ENCODE results near the gene STRN4. TPM values are rescaled to one million over a fixed set of nuclear protein-coding genes. Genes with fewer than 3 reads are reported as not detected.

STRN4 gene
- total and polyA plus RNA-seq, 2 donors (not counting 3 experiments of a cell fraction or from before 2014, with no cell fraction given), result 116 to 144 TPM

- BruUV-seq (replicated peaks), result no TSS peak
- Histone ChIP-seq H3K9me3 (replicated peaks; ENCODE audit: control insufficient read depth, insufficient read depth, low read length) (no peaks in the 10 kb centered on the region), H3K4me1 (ENCODE audit: control insufficient read depth, extremely low read depth, insufficient read depth, low read length) (peaks cover 13% of the 10 kb centered on the region), H3K4me2 (ENCODE audit: insufficient read depth, low read length) (peak within 1 kb of the TSS; percentile 87), H3K9me1 (replicated peaks; ENCODE audit: control insufficient read depth, extremely low read depth, insufficient read depth, low read length) (no peaks in the 10 kb centered on the region), H3K79me2 (ENCODE audit: control insufficient read depth, insufficient read depth, low read length) (peaks cover 57% of the 10 kb centered on the region), H3K9ac (replicated peaks; ENCODE audit: extremely low read depth, insufficient read depth, low read length) (peak within 1 kb of the TSS; percentile 82), H3K27ac (ENCODE audit: insufficient read depth, low read depth, low read length) (peak within 1 kb of the TSS; percentile 54), H2AFZ (ENCODE audit: low read depth, low read length) (peak within 1 kb of the TSS; percentile 73), H3K36me3 (ENCODE audit: control insufficient read depth in 2 of 2, extremely low read depth in 1 of 2, insufficient read depth in 2 of 2, low read length in 2 of 2) (peaks cover 0 to 5% of the 10 kb centered on the region in 2 experiments), H3K4me3 (replicated peaks in 1 of 3; ENCODE audit: insufficient read depth in 1 of 3, low read depth in 1 of 3, low read length in 3 of 3) (peak within 1 kb of the TSS; percentile 80 to 86 (median 85)), H4K20me1 (replicated peaks; ENCODE audit: control insufficient read depth, extremely low read depth, insufficient read depth, low read length) (peaks cover 2% of the 10 kb centered on the region), H3K27me3 (ENCODE audit: control insufficient read depth in 2 of 2, insufficient read depth in 2 of 2, low read length in 2 of 2) (no peaks in the 10 kb centered on the region)
- intact Hi-C loops (cut with micrococcal nuclease), result no loop called here
- POLR2A ChIA-PET, result interaction anchor here (0.6 kb wide), 1 partner anchor 431 kb away, joined by 3 read pairs; no protein-coding TSS in a partner anchor
- CTCF ChIA-PET, result interaction anchor here (0.6 to 2.5 kb wide), 4 partner anchors 10 to 1982 kb away, joined by 3 to 7 read pairs (median 4); no protein-coding TSS in a partner anchor
- TF ChIP-seq FOS (IDR thresholded peaks at IDR 0.05; ENCODE audit: borderline replicate concordance, insufficient read depth, low read length) (no peak), POLR2AphosphoS5 (IDR thresholded peaks at IDR 0.05; ENCODE audit: insufficient read depth, low read depth, low read length) (no peak), JUN (IDR thresholded peaks at IDR 0.05; ENCODE audit: borderline replicate concordance, insufficient read depth, insufficient read length, low read depth) (no peak), POLR2A (IDR thresholded peaks at IDR 0.05; ENCODE audit: low read depth, low read length) (no peak), EZH2 (IDR thresholded peaks at IDR 0.05; ENCODE audit: borderline replicate concordance, low read depth, low read length, severe bottlenecking) (no peak), MYC (IDR thresholded peaks at IDR 0.05; ENCODE audit: low read depth, low read length) (no peak)
- DNase-seq (ENCODE audit: low read depth, low spot score) (no peak), FAIRE-seq (no peak)
- dilution Hi-C loops (cut with MboI; ENCODE audit: extremely low pct_ligation_motif_present, low sequenced_read_pairs), result no loop called here
Measured at GRCh38 chr19:46745521-46746280, 549 bp downstream of the STRN4 start, which contains the start of gene FKRP. Gene FKRP, plus strand, starts transcription at chr19:46746057. Its CDS starts 9,394 bp downstream, at chr19:46755451.

- Histone ChIP-seq H3K4me2 (ENCODE audit: insufficient read depth, low read length) (peak overlapping the region; percentile 87), H3K9ac (replicated peaks; ENCODE audit: extremely low read depth, insufficient read depth, low read length) (peak overlapping the region; percentile 82), H3K4me1 (ENCODE audit: control insufficient read depth, extremely low read depth, insufficient read depth, low read length) (peaks cover 13% of the 10 kb centered on the region), H4K20me1 (replicated peaks; ENCODE audit: control insufficient read depth, extremely low read depth, insufficient read depth, low read length) (peaks cover 2% of the 10 kb centered on the region), H3K27ac (ENCODE audit: insufficient read depth, low read depth, low read length) (no peak overlapping the region), H3K36me3 (ENCODE audit: control insufficient read depth in 2 of 2, extremely low read depth in 1 of 2, insufficient read depth in 2 of 2, low read length in 2 of 2) (peaks cover 0 to 5% of the 10 kb centered on the region in 2 experiments), H3K27me3 (ENCODE audit: control insufficient read depth in 2 of 2, insufficient read depth in 2 of 2, low read length in 2 of 2) (no peaks in the 10 kb centered on the region), H3K9me3 (replicated peaks; ENCODE audit: control insufficient read depth, insufficient read depth, low read length) (no peaks in the 10 kb centered on the region), H3K9me1 (replicated peaks; ENCODE audit: control insufficient read depth, extremely low read depth, insufficient read depth, low read length) (no peaks in the 10 kb centered on the region), H2AFZ (ENCODE audit: low read depth, low read length) (no peak overlapping the region), H3K4me3 (replicated peaks in 1 of 3; ENCODE audit: insufficient read depth in 1 of 3, low read depth in 1 of 3, low read length in 3 of 3) (peak overlapping the region; percentile 80 to 86 (median 85)), H3K79me2 (ENCODE audit: control insufficient read depth, insufficient read depth, low read length) (peaks cover 64% of the 10 kb centered on the region)
- BruUV-seq (replicated peaks), result no TSS peak
- TF ChIP-seq POLR2A (IDR thresholded peaks at IDR 0.05; ENCODE audit: low read depth, low read length) (no peak), JUN (IDR thresholded peaks at IDR 0.05; ENCODE audit: borderline replicate concordance, insufficient read depth, insufficient read length, low read depth) (no peak), MAX (IDR thresholded peaks at IDR 0.05; ENCODE audit: insufficient read depth, insufficient read length) (no peak), GATA2 (IDR thresholded peaks at IDR 0.05; ENCODE audit: insufficient read depth, insufficient read length, low read depth, low read length) (no peak), FOS (IDR thresholded peaks at IDR 0.05; ENCODE audit: borderline replicate concordance, insufficient read depth, low read length) (no peak), EZH2 (IDR thresholded peaks at IDR 0.05; ENCODE audit: borderline replicate concordance, low read depth, low read length, severe bottlenecking) (no peak)
- ChIA-PET CTCF (interaction anchor here (0.6 to 2.5 kb wide), 5 partner anchors 9 to 1982 kb away, joined by 3 to 7 read pairs (median 5); no protein-coding TSS in a partner anchor), POLR2A (no interaction called here)
- intact Hi-C loops (cut with micrococcal nuclease) (no loop called here), dilution Hi-C loops (cut with MboI; ENCODE audit: extremely low pct_ligation_motif_present, low sequenced_read_pairs) (no loop called here)
- FAIRE-seq, result no peak
- DNase-seq (ENCODE audit: low read depth, low spot score), result no peak
Measured at GRCh38 chr19:46745030-46745429, 1.2 kb downstream of the STRN4 start.
